Measurements from ENCODE around the gene ACADS.

The ACADS gene

GRCh38 chr12:120737557-120738251, 12.1 kb downstream of the ACADS start:
- Histone ChIP-seq H3K36me3 (peaks cover 0 to 45% (median 16%) of the 10 kb centered on the region in 3 donors), H3K9me3 (no peaks in the 10 kb centered on the region), H3K4me1 (no peaks in the 10 kb centered on the region), H3K27me3 (no peaks in the 10 kb centered on the region), H3K4me3 (no peak overlapping the region), H3K27ac (no peak overlapping the region)
- no peak for DNase-seq
- TF ChIP-seq CTCF (IDR thresholded peaks at IDR 0.05): no peak
- intact Hi-C loops (cut with DNase I; ENCODE audit: low total_unique reads): no loop called here

GRCh38 chr12:120738252-120739030, 12.8 kb downstream of the ACADS start:
- no peak for DNase-seq
- intact Hi-C loops (cut with DNase I; ENCODE audit: low total_unique reads): no loop called here
- Histone ChIP-seq H3K4me3 (no peak overlapping the region), H3K9me3 (no peaks in the 10 kb centered on the region), H3K4me1 (no peaks in the 10 kb centered on the region), H3K36me3 (peaks cover 0 to 45% (median 16%) of the 10 kb centered on the region in 3 donors), H3K27ac (no peak overlapping the region), H3K27me3 (no peaks in the 10 kb centered on the region)
- no peak for TF ChIP-seq CTCF (IDR thresholded peaks at IDR 0.05)

GRCh38 chr12:120739031-120739762, 13.6 kb downstream of the ACADS start:
- no peak for TF ChIP-seq CTCF (IDR thresholded peaks at IDR 0.05)
- intact Hi-C loops (cut with DNase I; ENCODE audit: low total_unique reads): no loop called here

GRCh38 chr12:120739821-120740613, 14.4 kb downstream of the ACADS start:
- Histone ChIP-seq H3K27me3 (no peaks in the 10 kb centered on the region), H3K36me3 (peaks cover 0 to 34% (median 16%) of the 10 kb centered on the region in 3 donors), H3K4me1 (no peaks in the 10 kb centered on the region), H3K9me3 (no peaks in the 10 kb centered on the region), H3K27ac (no peak overlapping the region), H3K4me3 (no peak overlapping the region)
- DNase-seq: no peak
- no peak for TF ChIP-seq CTCF (IDR thresholded peaks at IDR 0.05)
- intact Hi-C loops (cut with DNase I; ENCODE audit: low total_unique reads): no loop called here

More at GRCh38 chr12:120739031-120739762, 13.6 kb downstream of the ACADS start:
- H3K4me1 ChIP-seq: no peaks in the 10 kb centered on the region
- no peak overlapping the region for H3K4me3 ChIP-seq
- DNase-seq: no peak
- H3K27me3 ChIP-seq: no peaks in the 10 kb centered on the region
- H3K36me3 ChIP-seq: peaks cover 0 to 37% (median 16%) of the 10 kb centered on the region in 3 donors
- no peak overlapping the region for H3K27ac ChIP-seq
- H3K9me3 ChIP-seq: no peaks in the 10 kb centered on the region

GRCh38 chr12:120740871-120741270, 15.2 kb downstream of the ACADS start:
- H3K4me3 ChIP-seq: no peak overlapping the region
- TF ChIP-seq CTCF (IDR thresholded peaks at IDR 0.05): no peak
- intact Hi-C loops (cut with DNase I; ENCODE audit: low total_unique reads): no loop called here
- H3K9me3 ChIP-seq: no peaks in the 10 kb centered on the region
- no peak overlapping the region for H3K27ac ChIP-seq
- no peaks in the 10 kb centered on the region for H3K27me3 ChIP-seq
- H3K36me3 ChIP-seq: peaks cover 0 to 34% (median 16%) of the 10 kb centered on the region in 3 donors
- no peaks in the 10 kb centered on the region for H3K4me1 ChIP-seq
- no peak for DNase-seq

All from tibial artery (tissue), 4 donors.